Subcutaneous adipose tissue (tissue), 4 donors: Measurements from ENCODE around the gene APBB2. TPM values are rescaled to one million over a fixed set of nuclear protein-coding genes. Genes with fewer than 3 reads are reported as not detected.

Source experiments
- total RNA-seq, 4 donors: library from RNA; depleted of rRNA; stranded (reverse); fragments of >200 nt; gene quantifications; one replicate each; pipeline ENCODE4 v1.1.0, GENCODE V29; 2016
- TF ChIP-seq, protein P1 (sequence below): fragments of 450-650 bp; IDR thresholded peaks from one replicate; pipeline ENCODE4 v1.5.1; 2016; ENCODE audit warnings: low read depth, mild to moderate bottlenecking, control low read depth, antibody characterized with exemption, moderate library complexity

The APBB2 gene
- total RNA-seq, 4 donors from 2014 or later = 55.6 to 181 (median 124) TPM

DNA sequence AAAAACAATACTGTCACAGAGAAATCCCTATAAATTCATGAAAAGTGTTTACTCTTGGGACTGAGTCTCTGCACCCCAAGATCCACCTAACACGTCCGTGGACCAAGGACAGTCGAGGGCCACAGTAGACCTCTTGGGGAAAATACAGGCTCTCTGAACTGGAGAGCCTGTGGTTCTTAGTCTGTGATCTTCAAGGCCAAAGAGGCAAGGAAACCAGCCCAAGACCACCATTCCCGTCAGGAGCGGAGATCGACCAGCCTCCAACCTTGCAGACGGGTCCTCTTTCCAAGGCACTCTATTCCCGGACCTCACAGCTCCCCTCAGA is 1.6 kb upstream of the APBB2 start:
- TF ChIP-seq, protein P1, sequence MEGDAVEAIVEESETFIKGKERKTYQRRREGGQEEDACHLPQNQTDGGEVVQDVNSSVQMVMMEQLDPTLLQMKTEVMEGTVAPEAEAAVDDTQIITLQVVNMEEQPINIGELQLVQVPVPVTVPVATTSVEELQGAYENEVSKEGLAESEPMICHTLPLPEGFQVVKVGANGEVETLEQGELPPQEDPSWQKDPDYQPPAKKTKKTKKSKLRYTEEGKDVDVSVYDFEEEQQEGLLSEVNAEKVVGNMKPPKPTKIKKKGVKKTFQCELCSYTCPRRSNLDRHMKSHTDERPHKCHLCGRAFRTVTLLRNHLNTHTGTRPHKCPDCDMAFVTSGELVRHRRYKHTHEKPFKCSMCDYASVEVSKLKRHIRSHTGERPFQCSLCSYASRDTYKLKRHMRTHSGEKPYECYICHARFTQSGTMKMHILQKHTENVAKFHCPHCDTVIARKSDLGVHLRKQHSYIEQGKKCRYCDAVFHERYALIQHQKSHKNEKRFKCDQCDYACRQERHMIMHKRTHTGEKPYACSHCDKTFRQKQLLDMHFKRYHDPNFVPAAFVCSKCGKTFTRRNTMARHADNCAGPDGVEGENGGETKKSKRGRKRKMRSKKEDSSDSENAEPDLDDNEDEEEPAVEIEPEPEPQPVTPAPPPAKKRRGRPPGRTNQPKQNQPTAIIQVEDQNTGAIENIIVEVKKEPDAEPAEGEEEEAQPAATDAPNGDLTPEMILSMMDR = no peak

DNA sequence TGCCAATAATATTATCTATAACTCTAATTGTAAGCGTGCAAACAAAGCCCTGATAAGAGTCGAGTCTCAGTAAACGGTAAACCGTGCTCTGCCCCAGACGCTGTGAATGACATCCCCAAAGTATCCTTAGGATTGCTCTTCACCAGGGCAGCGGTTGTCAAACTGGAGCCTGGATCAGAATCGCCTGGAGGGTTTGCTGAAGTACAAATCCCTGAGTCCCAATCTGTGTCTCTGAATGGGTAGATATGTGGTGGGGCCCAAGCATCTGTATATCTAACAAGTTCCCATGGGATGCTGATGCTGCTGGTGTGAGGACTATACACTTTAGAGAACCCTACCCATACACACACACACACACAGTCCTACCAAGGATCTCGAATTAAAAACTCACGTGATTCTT is 813 bp upstream of the APBB2 start:
- TF ChIP-seq, protein P1 = no peak

DNA sequence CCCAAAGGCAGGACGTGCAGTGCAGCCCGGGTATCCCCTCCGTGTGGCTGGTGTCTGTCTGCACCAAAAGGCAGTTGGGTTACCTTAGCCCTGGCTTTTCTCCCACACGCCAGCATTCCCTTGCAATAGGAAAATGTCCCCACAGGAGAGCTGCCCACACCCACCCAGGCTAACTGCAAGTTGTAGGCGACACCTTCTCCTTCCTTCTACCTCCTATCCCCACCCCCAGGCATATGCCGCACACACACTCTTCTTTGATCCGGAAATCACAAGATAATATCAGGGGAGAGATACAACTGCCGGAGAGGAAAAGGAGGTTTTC is 444 bp upstream of the APBB2 start:
- TF ChIP-seq, protein P1 = no peak

DNA sequence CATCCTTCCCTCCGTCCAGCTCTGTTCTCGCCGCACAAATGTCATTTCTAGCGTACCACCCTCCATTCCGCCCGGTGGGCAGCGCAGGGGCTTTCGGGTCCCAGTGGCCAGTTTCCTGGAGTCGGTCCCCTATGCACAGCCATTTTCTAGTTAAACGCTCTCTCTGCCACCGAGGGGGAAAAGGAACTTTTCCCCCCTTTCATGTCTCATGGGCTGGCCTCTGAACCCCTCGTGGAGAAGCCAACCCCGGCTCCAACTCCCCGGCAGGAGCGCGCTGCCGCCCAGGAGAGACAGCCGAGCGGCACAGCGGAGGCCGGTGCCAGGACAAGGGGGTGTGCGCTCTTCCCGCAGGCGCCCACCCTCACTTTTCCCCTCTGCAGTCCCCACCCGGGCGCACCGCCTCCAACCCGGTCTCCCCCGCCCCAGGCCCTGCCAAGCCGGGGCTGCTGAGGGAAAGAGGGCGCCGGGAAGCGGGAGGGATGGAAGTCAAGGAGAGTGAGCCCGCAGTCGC is 662 bp downstream of the APBB2 start:
- TF ChIP-seq, protein P1 = no peak

DNA sequence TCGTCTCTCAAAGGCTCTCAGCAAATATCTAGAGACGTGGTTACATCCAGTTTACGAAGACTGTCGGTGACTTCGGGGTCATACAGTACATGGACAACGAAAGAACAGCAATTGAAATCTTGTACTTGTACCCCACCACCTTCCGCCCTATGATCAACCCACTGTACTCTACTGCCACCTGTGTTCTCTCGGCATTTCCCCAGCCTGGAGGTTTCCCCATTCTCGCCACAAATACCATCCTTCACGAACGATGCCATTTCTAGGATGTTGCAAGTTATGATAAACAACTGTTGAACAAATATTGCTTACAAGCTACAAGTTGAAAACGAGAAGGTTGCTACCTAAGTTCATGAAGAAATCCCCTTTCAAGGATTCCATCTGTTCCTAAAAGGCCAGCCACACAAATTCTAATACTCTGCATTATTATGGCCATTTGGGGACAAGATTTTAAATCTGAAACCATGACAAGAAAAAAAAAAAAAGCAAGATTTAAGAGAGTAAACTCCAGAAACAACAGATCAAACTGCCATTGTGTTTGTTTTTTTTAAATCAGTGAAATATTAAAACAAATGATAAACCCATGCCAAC is 1.6 kb downstream of the APBB2 start:
- TF ChIP-seq, protein P1 = no peak

DNA sequence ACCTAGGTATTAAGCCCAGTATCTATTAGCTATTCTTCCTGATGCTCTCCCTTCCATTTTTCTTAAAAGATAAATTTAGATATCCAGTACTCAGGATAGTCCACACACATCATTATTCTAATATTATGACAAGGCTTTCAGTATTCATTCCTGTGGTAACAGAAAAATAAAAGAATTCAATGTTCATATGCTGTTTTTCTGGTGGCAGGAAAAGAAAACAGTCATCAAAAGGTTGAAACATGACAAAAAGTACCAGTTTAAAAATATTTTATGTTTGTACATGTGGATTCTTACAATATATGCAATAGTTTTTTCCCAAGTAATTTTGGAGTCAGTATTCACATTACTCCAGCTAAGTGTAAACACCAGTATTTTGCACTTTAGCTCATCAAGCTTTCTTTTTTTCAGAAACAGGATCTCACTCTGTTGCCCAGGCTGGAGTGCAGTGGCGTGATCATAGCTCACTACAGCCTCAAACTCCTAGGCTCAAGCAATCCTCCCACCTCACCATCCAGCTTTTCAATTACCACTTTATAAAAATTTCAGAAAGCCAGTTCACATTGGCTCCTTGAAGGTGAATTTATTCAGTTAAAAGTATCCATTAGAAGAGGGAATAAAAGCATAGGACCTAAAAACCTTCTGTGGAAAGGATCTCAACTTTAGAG is 2.3 kb downstream of the APBB2 start:
- TF ChIP-seq, protein P1 = no peak

DNA sequence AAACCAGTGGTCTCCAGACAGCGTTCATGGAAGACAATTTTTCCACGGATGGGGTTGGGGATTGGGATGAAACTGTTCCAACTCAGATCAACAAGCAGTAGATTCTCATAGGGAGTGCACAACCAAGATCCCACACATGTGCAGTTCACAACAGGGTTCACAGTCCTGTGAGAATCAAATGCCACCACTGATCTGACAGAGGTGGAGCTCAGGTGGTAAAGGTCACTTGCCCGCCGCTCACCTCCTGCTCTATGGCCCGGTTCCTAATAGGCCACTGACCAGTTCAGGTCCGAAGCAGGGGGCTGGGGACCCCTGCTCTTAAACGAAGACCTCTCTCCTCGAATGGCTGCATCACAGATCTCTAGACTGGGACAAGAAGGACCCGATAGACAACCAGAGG is 4.4 kb downstream of the APBB2 start:
- TF ChIP-seq, protein P1 = no peak
